ENCODE measurements around the gene PIP5K1C. TPM values are rescaled to one million over a fixed set of nuclear protein-coding genes. Genes with fewer than 3 reads are reported as not detected.

Gene PIP5K1C
- total and polyA plus RNA-seq, 9 of the 15 experiments (the other 6 are each of a cell fraction or from before 2014, with no cell fraction given) = 0.38 to 22.1 (median 4.1) TPM

GRCh38 chr19:3679581-3679980, 20.7 kb downstream of the PIP5K1C start:
- POLR2A ChIA-PET = interaction anchor here (0.6 kb wide), 1 partner anchor 82 kb away, joined by 3 read pairs; the partner anchor contains the start of gene APBA3
- H3K27me3 ChIP-seq (ENCODE audit: control insufficient read depth in 2 of 2, insufficient read depth in 2 of 2, low read length in 2 of 2) = no peaks in the 10 kb centered on the region
- peaks cover 24% of the 10 kb centered on the region for H4K20me1 ChIP-seq (replicated peaks; ENCODE audit: control insufficient read depth, insufficient read depth, low read length)
- 0 out of 2 replicates have a peak, but pooled peaks have one; percentile 22 for TF ChIP-seq POLR2G (IDR thresholded peaks at IDR 0.05; ENCODE audit: low read depth, low read length)
- no peak for TF ChIP-seq THAP12 (CRISPR knock-in tag; IDR thresholded peaks at IDR 0.05)
- TF ChIP-seq SIX5 (IDR thresholded peaks at IDR 0.05; ENCODE audit: borderline replicate concordance in 1 of 2, insufficient read depth in 1 of 2, low read depth in 1 of 2, low read length in 2 of 2) = no peak
- TF ChIP-seq IRF2 (CRISPR knock-in tag; IDR thresholded peaks at IDR 0.05) = no peak
- no TSS peak for BruUV-seq (replicated peaks)
- H2AFZ ChIP-seq (ENCODE audit: low read depth, low read length) = no peak overlapping the region
- WGBS (ENCODE audit: insufficient coverage, low coverage, missing lambda C conversion rate) = 83% methylated on average over 11 of the region's 13 CpGs
- no peak overlapping the region for H3K27ac ChIP-seq (ENCODE audit: extremely low read depth, low read depth, low read length)
- ATAC-seq (no peak), FAIRE-seq (no peak), DNase-seq (ENCODE audit: extremely low read depth in 1 of 4, low spot score in 3 of 4) (no peak)
- H3K9me3 ChIP-seq (replicated peaks; ENCODE audit: control insufficient read depth, insufficient read depth, low read depth, low read length) = no peaks in the 10 kb centered on the region
- peak overlapping the region in 1 of 2 experiments; percentile 45; a peak in 2 of 4 replicates for H3K9ac ChIP-seq (ENCODE audit: insufficient read depth in 1 of 2, low read depth in 2 of 2, low read length in 2 of 2)
- H3K4me3 ChIP-seq = no peak overlapping the region
- intact Hi-C loops (cut with micrococcal nuclease) (no loop called here), in situ Hi-C loops (cut with MboI) (no loop called here)
- H3K79me2 ChIP-seq (ENCODE audit: control insufficient read depth, insufficient read depth, low read length) = peaks cover 28% of the 10 kb centered on the region
- H3K9me1 ChIP-seq (ENCODE audit: control insufficient read depth, insufficient read depth, low read length) = peaks cover 9% of the 10 kb centered on the region
- CTCF ChIA-PET (ENCODE audit: low intra/inter-chr PET ratio) = no interaction called here
- H3K36me3 ChIP-seq (ENCODE audit: control insufficient read depth, insufficient read depth, low read length) = peaks cover 23% of the 10 kb centered on the region; the same call in 1 of the 3 replicates
- H3K4me1 ChIP-seq (replicated peaks in 1 of 2; ENCODE audit: control insufficient read depth in 2 of 2, insufficient read depth in 2 of 2, low read length in 2 of 2) = peaks cover 22 to 50% of the 10 kb centered on the region in 2 experiments
- H3K4me2 ChIP-seq (ENCODE audit: insufficient read depth, low read length) = no peak overlapping the region
